HEK293 (cell line): ENCODE results near the gene RAF1.

Experiments
- CTCF ChIP-seq: fragments of 450-650 bp; formaldehyde crosslinking; IDR thresholded peaks from 2 replicates; pipeline ENCODE4 v1.5.1; 2016; ENCODE audit warnings: missing biosample characterization, missing genetic modification characterization
- KLF8 ChIP-seq: fragments of 450-650 bp; formaldehyde crosslinking; IDR thresholded peaks from 2 replicates; pipeline ENCODE4 v1.5.1; 2016; ENCODE audit warnings: missing biosample characterization, missing genetic modification characterization
- ZBTB1 ChIP-seq: fragments of 450-650 bp; formaldehyde crosslinking; IDR thresholded peaks from 2 replicates; pipeline ENCODE4 v1.5.1; 2016; ENCODE audit warnings: missing biosample characterization, missing genetic modification characterization
- ZNF132 ChIP-seq: fragments of 450-650 bp; formaldehyde crosslinking; IDR thresholded peaks from 2 replicates; pipeline ENCODE4 v1.5.1; 2017; ENCODE audit warnings: missing biosample characterization, missing genetic modification characterization, borderline replicate concordance
- ZNF214 ChIP-seq: fragments of 450-650 bp; formaldehyde crosslinking; IDR thresholded peaks from 2 replicates; pipeline ENCODE4 v1.5.1; 2017; ENCODE audit warnings: missing biosample characterization, mild to moderate bottlenecking, missing genetic modification characterization, borderline replicate concordance
- ZNF223 ChIP-seq: fragments of 450-650 bp; formaldehyde crosslinking; IDR thresholded peaks from 2 replicates; pipeline ENCODE4 v1.5.1; 2016; ENCODE audit warnings: missing biosample characterization, missing genetic modification characterization
- ZNF274 ChIP-seq, 2 experiments: fragments of 200-500 bp in 1 of 2; fragments of 450-650 bp in 1 of 2; sonication (Bioruptor generic) in 1 of 2; formaldehyde crosslinking in 1 of 2; IDR thresholded peaks; 2 replicates each; pipeline versions ENCODE4 v1.5.1 to v1.6.1; 2014 to 2016; ENCODE audit warnings: borderline replicate concordance in 1 of 2, inconsistent platforms in 1 of 2, low read length in 1 of 2, missing biosample characterization in 1 of 2, missing genetic modification characterization in 1 of 2
- ZNF48 ChIP-seq: fragments of 450-650 bp; formaldehyde crosslinking; IDR thresholded peaks from 2 replicates; pipeline ENCODE4 v1.5.1; 2016; ENCODE audit warnings: missing biosample characterization, missing genetic modification characterization
- ZSCAN30 ChIP-seq: fragments of 450-650 bp; IDR thresholded peaks from 2 replicates; pipeline ENCODE4 v1.5.1; 2018; ENCODE audit warnings: missing biosample characterization, mild to moderate bottlenecking, missing genetic modification characterization, moderate library complexity

GRCh38 chr3:12562451-12562850, 101.5 kb downstream of the RAF1 start:
- TF ChIP-seq ZBTB1 (no peak), KLF8 (tag by site-specific recombination) (no peak), ZSCAN30 (tag by site-specific recombination) (no peak), ZNF132 (tag by site-specific recombination) (no peak), ZNF223 (no peak), CTCF (tag by site-specific recombination) (no peak), ZNF214 (tag by site-specific recombination) (no peak), ZNF274 (IDR thresholded peaks at IDR 0.05; ENCODE audit: low read length) (no peak), ZNF274 (tag by site-specific recombination; IDR thresholded peaks at IDR 0.05; ENCODE audit: borderline replicate concordance) (no peak), ZNF48 (tag by site-specific recombination) (no peak)
